Measurements from ENCODE around the gene GRID1. TPM values are rescaled to one million over a fixed set of nuclear protein-coding genes. Genes with fewer than 3 reads are reported as not detected.

GRID1 gene
- total and polyA plus RNA-seq, 8 donors = 0.31 to 8.5 (median 1.0) TPM; not detected in 1

GRCh38 chr10:86162036-86162435, 204.6 kb downstream of the GRID1 start:
- Histone ChIP-seq H3K4me1 (no peaks in the 10 kb centered on the region), H3K9me3 (no peaks in the 10 kb centered on the region), H3K36me3 (no peaks in the 10 kb centered on the region), H3K27ac (no peak overlapping the region), H3K27me3 (no peaks in the 10 kb centered on the region), H3K4me3 (no peak overlapping the region)
- intact Hi-C loops (cut with DNase I; ENCODE audit: low total_unique reads) = no loop called here
- 63 to 76% (median 74%) methylated on average over 2 of the region's 2 CpGs for WGBS, 5 donors
- DNase-seq = no peak
- TF ChIP-seq CTCF (IDR thresholded peaks at IDR 0.05) (no peak), POLR2AphosphoS5 (IDR thresholded peaks at IDR 0.05) (no peak), POLR2A (IDR thresholded peaks at IDR 0.05) (no peak), EP300 (IDR thresholded peaks at IDR 0.05) (no peak)

GRCh38 chr10:86160890-86161585, 205.6 kb downstream of the GRID1 start:
- intact Hi-C loops (cut with DNase I; ENCODE audit: low total_unique reads) = no loop called here
- Histone ChIP-seq H3K36me3 (no peaks in the 10 kb centered on the region), H3K9me3 (no peaks in the 10 kb centered on the region), H3K4me3 (no peak overlapping the region), H3K27ac (no peak overlapping the region), H3K4me1 (no peaks in the 10 kb centered on the region), H3K27me3 (no peaks in the 10 kb centered on the region)
- TF ChIP-seq CTCF (IDR thresholded peaks at IDR 0.05) = no peak
- no peak for TF ChIP-seq EP300 (IDR thresholded peaks at IDR 0.05)
- TF ChIP-seq POLR2AphosphoS5 (IDR thresholded peaks at IDR 0.05) = no peak
- no peak for TF ChIP-seq POLR2A (IDR thresholded peaks at IDR 0.05)
- WGBS, 5 donors = 76 to 83% (median 80%) methylated on average over 8 of the region's 8 CpGs
- DNase-seq = no peak

- Histone ChIP-seq H3K4me3 (no peak overlapping the region), H3K27ac (no peak overlapping the region), H3K9me3 (no peaks in the 10 kb centered on the region), H3K27me3 (no peaks in the 10 kb centered on the region), H3K4me1 (no peaks in the 10 kb centered on the region), H3K36me3 (no peaks in the 10 kb centered on the region)
- TF ChIP-seq POLR2A (IDR thresholded peaks at IDR 0.05) (no peak), EP300 (IDR thresholded peaks at IDR 0.05) (no peak), POLR2AphosphoS5 (IDR thresholded peaks at IDR 0.05) (no peak), CTCF (IDR thresholded peaks at IDR 0.05) (no peak)
- intact Hi-C loops (cut with DNase I; ENCODE audit: low total_unique reads) = no loop called here
- 65 to 78% (median 70%) methylated on average over 3 of the region's 3 CpGs for WGBS, 5 donors
- no peak for DNase-seq
These were observed 206.8 kb downstream of the GRID1 start for GRCh38 chr10:86159797-86160196.

- intact Hi-C loops (cut with DNase I; ENCODE audit: low total_unique reads) = no loop called here
These were observed 211.3 kb downstream of the GRID1 start for GRCh38 chr10:86155054-86155921.

More at GRCh38 chr10:86155054-86155921, 211.3 kb downstream of the GRID1 start:
- TF ChIP-seq CTCF (IDR thresholded peaks at IDR 0.05) = no peak
- no peak for TF ChIP-seq POLR2AphosphoS5 (IDR thresholded peaks at IDR 0.05)
- TF ChIP-seq POLR2A (IDR thresholded peaks at IDR 0.05) = no peak
- no peak for TF ChIP-seq EP300 (IDR thresholded peaks at IDR 0.05)
- Histone ChIP-seq H3K9me3 (no peaks in the 10 kb centered on the region), H3K27me3 (peaks cover 0 to 4% (median 0%) of the 10 kb centered on the region in 3 donors), H3K36me3 (no peaks in the 10 kb centered on the region), H3K4me1 (no peaks in the 10 kb centered on the region), H3K27ac (no peak overlapping the region), H3K4me3 (no peak overlapping the region)
- 36 to 47% (median 38%) methylated on average over 7 of the region's 7 CpGs for WGBS, 5 donors
- DNase-seq = no peak
